Measurements from ENCODE around the gene LGALS14. TPM values are rescaled to one million over a fixed set of nuclear protein-coding genes. Genes with fewer than 3 reads are reported as not detected.
"Not testable (repeated sequence)": the region's sequence is repeated elsewhere in the genome, so short reads cannot be mapped to it uniquely, and the experiment has no call there.

The LGALS14 gene
- total RNA-seq, 1 experiment from 2014 or later = not detected

DNA sequence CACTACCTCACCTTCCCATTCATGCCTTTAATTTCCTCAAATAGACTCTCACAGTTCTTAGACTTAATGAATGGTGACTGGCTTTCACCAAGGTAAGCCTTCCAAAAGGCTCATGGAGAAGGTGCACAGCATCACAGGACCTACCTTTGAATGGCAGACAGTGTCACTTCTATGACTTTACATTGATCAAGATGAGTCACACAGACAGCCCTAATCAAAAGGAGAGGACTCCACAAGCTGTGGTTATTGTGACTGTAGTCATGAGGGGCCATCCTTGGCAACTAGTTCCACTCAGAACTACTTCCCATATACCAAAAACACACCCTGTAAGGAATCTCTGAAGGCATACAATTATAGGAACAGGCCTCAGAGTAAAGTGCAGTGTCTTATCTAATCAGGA, 42.7 kb upstream of the LGALS14 start:
- Histone ChIP-seq H3K36me3 (ENCODE audit: control insufficient read depth in 1 of 2, insufficient read depth in 2 of 2, low read length in 2 of 2) (no peaks in the 10 kb centered on the region; a peak in 1 of 4 replicates), H3K27ac (ENCODE audit: low read depth, low read length) (no peak overlapping the region), H4K20me1 (ENCODE audit: insufficient read depth) (no peaks in the 10 kb centered on the region), H3K4me3 (replicated peaks in 1 of 2; ENCODE audit: low read depth in 1 of 2, low read length in 2 of 2) (no peak overlapping the region), H3K9me3 (ENCODE audit: control insufficient read depth in 1 of 2, insufficient read depth in 1 of 2, low read depth in 1 of 2, low read length in 2 of 2) (no peaks in the 10 kb centered on the region), H3K27me3 (ENCODE audit: insufficient read depth, low read length) (peaks cover 30% of the 10 kb centered on the region), H3K4me1 (ENCODE audit: control insufficient read depth in 1 of 2, insufficient read depth in 2 of 2, low read length in 2 of 2) (no peaks in the 10 kb centered on the region), H3K9ac (ENCODE audit: low read length) (no peak overlapping the region), H3K79me2 (ENCODE audit: insufficient read depth, low read length) (no peaks in the 10 kb centered on the region), H2AFZ (ENCODE audit: low read depth, low read length, poor library complexity, severe bottlenecking) (no peak overlapping the region), H3K9me2 (ENCODE audit: insufficient read depth) (no peaks in the 10 kb centered on the region), H3K4me2 (ENCODE audit: low read length) (no peak overlapping the region)
- DNase-seq (ENCODE audit: low read depth, low spot score) = no peak
- ChIA-PET RAD21 (ENCODE audit: low non-redundant PET in 1 of 2, low total read pairs in 2 of 2, uncharacterized antibody in 2 of 2, unreplicated experiment in 2 of 2) (no interaction called here), POLR2A (no interaction called here), CTCF (no interaction called here)
- TF ChIP-seq, protein P1, sequence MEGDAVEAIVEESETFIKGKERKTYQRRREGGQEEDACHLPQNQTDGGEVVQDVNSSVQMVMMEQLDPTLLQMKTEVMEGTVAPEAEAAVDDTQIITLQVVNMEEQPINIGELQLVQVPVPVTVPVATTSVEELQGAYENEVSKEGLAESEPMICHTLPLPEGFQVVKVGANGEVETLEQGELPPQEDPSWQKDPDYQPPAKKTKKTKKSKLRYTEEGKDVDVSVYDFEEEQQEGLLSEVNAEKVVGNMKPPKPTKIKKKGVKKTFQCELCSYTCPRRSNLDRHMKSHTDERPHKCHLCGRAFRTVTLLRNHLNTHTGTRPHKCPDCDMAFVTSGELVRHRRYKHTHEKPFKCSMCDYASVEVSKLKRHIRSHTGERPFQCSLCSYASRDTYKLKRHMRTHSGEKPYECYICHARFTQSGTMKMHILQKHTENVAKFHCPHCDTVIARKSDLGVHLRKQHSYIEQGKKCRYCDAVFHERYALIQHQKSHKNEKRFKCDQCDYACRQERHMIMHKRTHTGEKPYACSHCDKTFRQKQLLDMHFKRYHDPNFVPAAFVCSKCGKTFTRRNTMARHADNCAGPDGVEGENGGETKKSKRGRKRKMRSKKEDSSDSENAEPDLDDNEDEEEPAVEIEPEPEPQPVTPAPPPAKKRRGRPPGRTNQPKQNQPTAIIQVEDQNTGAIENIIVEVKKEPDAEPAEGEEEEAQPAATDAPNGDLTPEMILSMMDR (IDR thresholded peaks at IDR 0.05 in 2 of 3, conservative IDR thresholded peaks at IDR 0.05 in 1 of 3; ENCODE audit: borderline replicate concordance in 1 of 3, insufficient read depth in 1 of 3, low read depth in 2 of 3, low read length in 2 of 3) = no peak
- TF ChIP-seq POLR2A (IDR thresholded peaks at IDR 0.05; ENCODE audit: borderline replicate concordance, extremely low read depth, insufficient read depth, insufficient read length) = no peak
- no peak for TF ChIP-seq JUND (IDR thresholded peaks at IDR 0.05)
- no TSS peak for BruUV-seq (replicated peaks)
- no peak for ATAC-seq
- intact Hi-C loops (cut with micrococcal nuclease) = no loop called here

DNA sequence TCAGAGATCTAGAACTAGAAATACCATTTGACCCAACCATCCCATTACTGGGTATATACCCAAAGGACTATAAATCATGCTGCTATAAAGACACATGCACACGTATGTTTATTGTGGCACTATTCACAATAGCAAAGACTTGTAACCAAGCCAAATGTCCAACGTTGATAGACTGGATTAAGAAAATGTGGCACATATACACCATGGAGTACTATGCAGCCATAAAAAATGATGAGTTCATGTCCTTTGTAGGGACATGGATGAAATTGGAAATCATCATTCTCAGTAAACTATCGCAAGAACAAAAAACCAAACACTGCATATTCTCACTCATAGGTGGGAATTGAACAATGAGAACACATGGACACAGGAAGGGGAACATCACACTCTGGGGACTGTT, 34.4 kb upstream of the LGALS14 start:
- H3K79me2 ChIP-seq (ENCODE audit: insufficient read depth, low read length); H3K4me3 ChIP-seq (replicated peaks in 1 of 2; ENCODE audit: low read depth in 1 of 2, low read length in 2 of 2); H3K27ac ChIP-seq (ENCODE audit: low read depth, low read length); H3K9me3 ChIP-seq (ENCODE audit: control insufficient read depth in 1 of 2, insufficient read depth in 1 of 2, low read depth in 1 of 2, low read length in 2 of 2); CTCF ChIA-PET; H3K9me2 ChIP-seq (ENCODE audit: insufficient read depth); POLR2A ChIA-PET; H3K4me2 ChIP-seq (ENCODE audit: low read length); H4K20me1 ChIP-seq (ENCODE audit: insufficient read depth); RAD21 ChIA-PET (ENCODE audit: low non-redundant PET in 1 of 2, low total read pairs in 2 of 2, uncharacterized antibody in 2 of 2, unreplicated experiment in 2 of 2); DNase-seq (ENCODE audit: low read depth, low spot score); H3K27me3 ChIP-seq (ENCODE audit: insufficient read depth, low read length); BruUV-seq (replicated peaks); intact Hi-C loops (cut with micrococcal nuclease); H2AFZ ChIP-seq (ENCODE audit: low read depth, low read length, poor library complexity, severe bottlenecking); ATAC-seq; H3K36me3 ChIP-seq (ENCODE audit: control insufficient read depth in 1 of 2, insufficient read depth in 2 of 2, low read length in 2 of 2); H3K4me1 ChIP-seq (ENCODE audit: control insufficient read depth in 1 of 2, insufficient read depth in 2 of 2, low read length in 2 of 2); H3K9ac ChIP-seq (ENCODE audit: low read length): not testable (repeated sequence)
